Glutamatergic neuron (in vitro differentiated cells): Measurements from ENCODE around the gene CNTNAP2. TPM values are rescaled to one million over a fixed set of nuclear protein-coding genes. Genes with fewer than 3 reads are reported as not detected.
"Not testable (repeated sequence)": the region's sequence is repeated elsewhere in the genome, so short reads cannot be mapped to it uniquely, and the experiment has no call there.

Experiments used
- DNase-seq: peaks from one replicate; pipeline ENCODE4 v3.0.0; 2022
- H3K27ac Mint-ChIP-seq: one replicate; pipeline ENCODE4 v1.8.0; 2020; ENCODE audit warnings: mild to moderate bottlenecking, mixed read lengths, inconsistent platforms; ENCODE audit not compliant: unreplicated experiment
- H3K27me3 Mint-ChIP-seq: one replicate; pipeline ENCODE4 v1.8.0; 2020; ENCODE audit warnings: mild to moderate bottlenecking, moderate library complexity, mixed read lengths, inconsistent platforms; ENCODE audit not compliant: unreplicated experiment
- H3K36me3 Mint-ChIP-seq: one replicate; pipeline ENCODE4 v1.8.0; 2020; ENCODE audit warnings: mild to moderate bottlenecking, mixed read lengths, inconsistent platforms; ENCODE audit not compliant: unreplicated experiment
- H3K4me1 Mint-ChIP-seq: one replicate; pipeline ENCODE4 v1.8.0; 2020; ENCODE audit warnings: mild to moderate bottlenecking, low read depth, mixed read lengths, inconsistent platforms; ENCODE audit not compliant: unreplicated experiment
- H3K4me3 Mint-ChIP-seq: one replicate; pipeline ENCODE4 v1.8.0; 2020; ENCODE audit warnings: mild to moderate bottlenecking, mixed read lengths, inconsistent platforms; ENCODE audit not compliant: unreplicated experiment
- H3K9me3 Mint-ChIP-seq: one replicate; pipeline ENCODE4 v1.8.0; 2020; ENCODE audit warnings: mild to moderate bottlenecking, moderate library complexity, mixed read lengths, inconsistent platforms; ENCODE audit not compliant: unreplicated experiment
- total RNA-seq: library from RNA; stranded (reverse); fragmentation: NEBNext Ultra II Directional; extraction: Animal tissue kit (Norgen Biotek cat#: 25700); gene quantifications from one replicate; pipeline ENCODE4 v1.2.1, GENCODE V29; 2021; ENCODE audit not compliant: unreplicated experiment
- TF ChIP-seq, protein P1 (sequence below): fragments of 200-600 bp; sonication (generic); IDR thresholded peaks from one replicate; pipeline ENCODE4 v1.5.0; 2021; ENCODE audit not compliant: partially characterized antibody, unreplicated experiment

The CNTNAP2 gene
- total RNA-seq, 1 donor from 2014 or later, result 25.8 TPM

DNA sequence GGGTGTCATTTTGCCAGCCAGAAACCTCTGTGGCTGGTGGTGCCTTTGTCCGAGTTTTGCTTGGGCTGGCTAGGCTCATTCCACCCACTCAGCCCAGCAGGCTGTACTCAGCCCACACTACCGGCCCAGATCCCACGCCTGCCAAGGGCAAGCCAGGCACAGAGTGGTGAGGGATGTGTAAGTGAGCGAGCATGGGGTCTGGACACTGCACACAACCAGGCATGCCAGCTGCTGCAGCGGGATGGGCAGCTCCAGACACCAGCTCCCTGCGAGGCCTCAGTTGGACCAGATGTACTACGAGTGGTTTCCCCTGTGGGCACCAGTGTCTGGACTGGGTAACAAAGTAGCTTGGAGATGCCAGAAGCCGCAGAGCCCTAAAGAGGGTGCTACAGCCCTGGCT is 2339.8 kb downstream of the CNTNAP2 start:
- Mint-ChIP-seq H3K27me3 (peaks cover 2% of the 10 kb centered on the region), H3K4me3 (no peak overlapping the region), H3K27ac (no peak overlapping the region), H3K4me1 (no peaks in the 10 kb centered on the region), H3K36me3 (peaks cover 3% of the 10 kb centered on the region), H3K9me3 (peaks cover 6% of the 10 kb centered on the region)
- TF ChIP-seq, protein P1, sequence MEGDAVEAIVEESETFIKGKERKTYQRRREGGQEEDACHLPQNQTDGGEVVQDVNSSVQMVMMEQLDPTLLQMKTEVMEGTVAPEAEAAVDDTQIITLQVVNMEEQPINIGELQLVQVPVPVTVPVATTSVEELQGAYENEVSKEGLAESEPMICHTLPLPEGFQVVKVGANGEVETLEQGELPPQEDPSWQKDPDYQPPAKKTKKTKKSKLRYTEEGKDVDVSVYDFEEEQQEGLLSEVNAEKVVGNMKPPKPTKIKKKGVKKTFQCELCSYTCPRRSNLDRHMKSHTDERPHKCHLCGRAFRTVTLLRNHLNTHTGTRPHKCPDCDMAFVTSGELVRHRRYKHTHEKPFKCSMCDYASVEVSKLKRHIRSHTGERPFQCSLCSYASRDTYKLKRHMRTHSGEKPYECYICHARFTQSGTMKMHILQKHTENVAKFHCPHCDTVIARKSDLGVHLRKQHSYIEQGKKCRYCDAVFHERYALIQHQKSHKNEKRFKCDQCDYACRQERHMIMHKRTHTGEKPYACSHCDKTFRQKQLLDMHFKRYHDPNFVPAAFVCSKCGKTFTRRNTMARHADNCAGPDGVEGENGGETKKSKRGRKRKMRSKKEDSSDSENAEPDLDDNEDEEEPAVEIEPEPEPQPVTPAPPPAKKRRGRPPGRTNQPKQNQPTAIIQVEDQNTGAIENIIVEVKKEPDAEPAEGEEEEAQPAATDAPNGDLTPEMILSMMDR, result no peak
- DNase-seq, result no peak

- TF ChIP-seq, protein P1, result no peak
- no peaks in the 10 kb centered on the region for H3K4me1 Mint-ChIP-seq
Observed at GRCh38 chr7:148457310-148457921, 2340.8 kb downstream of the CNTNAP2 start.

GRCh38 chr7:148458263-148458662 is 2341.7 kb downstream of the CNTNAP2 start:
- Mint-ChIP-seq H3K4me3 (no peak overlapping the region), H3K27me3 (peaks cover 7% of the 10 kb centered on the region), H3K4me1 (no peaks in the 10 kb centered on the region), H3K36me3 (peaks cover 15% of the 10 kb centered on the region), H3K9me3 (peaks cover 8% of the 10 kb centered on the region), H3K27ac (peak overlapping the region; percentile 72)
- no peak for DNase-seq
- TF ChIP-seq, protein P1, result no peak

More at GRCh38 chr7:148457310-148457921, 2340.8 kb downstream of the CNTNAP2 start:
- no peak for DNase-seq
- peaks cover 7% of the 10 kb centered on the region for H3K36me3 Mint-ChIP-seq
- H3K27ac Mint-ChIP-seq, result no peak overlapping the region
- no peak overlapping the region for H3K4me3 Mint-ChIP-seq
- peaks cover 5% of the 10 kb centered on the region for H3K27me3 Mint-ChIP-seq
- H3K9me3 Mint-ChIP-seq, result peaks cover 6% of the 10 kb centered on the region

GRCh38 chr7:148461392-148462179 is 2345.0 kb downstream of the CNTNAP2 start:
- no peak for DNase-seq
- peaks cover 5% of the 10 kb centered on the region for H3K9me3 Mint-ChIP-seq
- H3K36me3 Mint-ChIP-seq, result peaks cover 15% of the 10 kb centered on the region
- H3K27me3 Mint-ChIP-seq, result peaks cover 6% of the 10 kb centered on the region
- H3K27ac Mint-ChIP-seq, result no peak overlapping the region
- TF ChIP-seq, protein P1, result no peak
- no peak overlapping the region for H3K4me3 Mint-ChIP-seq
- H3K4me1 Mint-ChIP-seq, result no peaks in the 10 kb centered on the region

GRCh38 chr7:148462774-148463173 is 2346.2 kb downstream of the CNTNAP2 start:
- not testable (repeated sequence) for H3K27ac Mint-ChIP-seq, DNase-seq, H3K27me3 Mint-ChIP-seq, H3K9me3 Mint-ChIP-seq, H3K4me1 Mint-ChIP-seq, H3K4me3 Mint-ChIP-seq
- peaks cover 15% of the 10 kb centered on the region for H3K36me3 Mint-ChIP-seq
